OCI-M2 (cell line): ENCODE results near the gene ST6GALNAC4.

Experiments used
- DNase-seq: peaks from one replicate; lab custom pipeline; 2025; ENCODE audit not compliant: unreplicated experiment; lab: John Stamatoyannopoulos, UW

Gene ST6GALNAC4

GRCh38 chr9:127947841-127948710, 31.2 kb upstream of the ST6GALNAC4 start:
- no peak for DNase-seq

- no peak for DNase-seq
Measured at GRCh38 chr9:127946728-127947127, 29.9 kb upstream of the ST6GALNAC4 start.

- DNase-seq = no peak
Measured at GRCh38 chr9:127945942-127946341, 29.1 kb upstream of the ST6GALNAC4 start.

GRCh38 chr9:127945338-127945737, 28.5 kb upstream of the ST6GALNAC4 start:
- no peak for DNase-seq

GRCh38 chr9:127944586-127945218, 27.9 kb upstream of the ST6GALNAC4 start:
- DNase-seq = no peak

DNA sequence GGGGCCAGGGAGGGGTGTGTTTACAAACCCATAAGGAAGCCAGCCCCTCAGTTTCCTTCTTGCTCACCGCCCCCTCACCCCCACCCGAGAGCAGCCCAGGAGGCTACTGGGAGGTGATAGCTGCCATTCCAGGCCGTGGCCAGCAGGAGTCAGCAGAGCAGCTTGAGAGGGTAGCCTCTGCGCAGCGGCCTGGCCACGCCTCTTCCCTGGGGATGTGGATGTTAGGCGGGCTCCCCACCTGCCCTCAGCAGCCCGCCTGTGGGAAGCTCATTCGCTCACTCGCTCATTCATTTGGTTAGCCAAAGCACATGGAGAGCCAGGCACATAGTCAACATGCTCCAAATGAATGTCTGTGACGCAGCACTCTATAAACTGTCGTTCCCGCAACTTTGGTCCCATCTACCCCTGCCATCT, 26.9 kb upstream of the ST6GALNAC4 start:
- no peak for DNase-seq

DNA sequence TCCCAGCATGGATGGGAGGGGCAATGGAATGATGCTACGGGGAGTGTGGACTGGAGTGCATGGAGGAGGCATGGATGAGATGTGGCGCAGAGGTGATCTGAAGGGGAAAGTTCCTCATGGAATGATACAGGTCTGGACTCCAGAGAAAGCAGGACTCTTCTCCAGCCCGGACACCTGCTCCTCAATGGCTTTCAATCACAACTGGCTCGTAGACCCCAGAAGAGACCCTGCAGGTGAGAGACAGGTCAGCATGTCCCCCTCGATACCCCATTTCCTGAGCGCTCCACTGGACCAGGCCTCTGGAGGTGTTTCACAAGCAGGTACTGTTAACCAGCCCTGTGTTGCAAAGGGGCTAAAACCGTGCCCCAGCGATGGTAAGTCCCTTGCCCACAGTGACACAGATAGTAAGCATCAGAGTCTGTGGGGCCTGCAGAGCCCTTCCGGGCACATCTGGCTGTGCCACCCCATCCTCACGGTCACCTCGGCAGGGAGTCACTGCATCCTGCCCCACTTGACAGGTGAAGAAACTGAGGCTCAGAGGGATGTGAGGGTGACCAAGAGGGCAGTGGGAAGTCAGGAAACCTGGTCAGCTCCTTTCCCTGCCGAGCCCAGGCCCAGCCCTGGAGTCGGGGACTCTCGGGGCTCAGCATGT, 26.3 kb upstream of the ST6GALNAC4 start:
- no peak for DNase-seq

DNA sequence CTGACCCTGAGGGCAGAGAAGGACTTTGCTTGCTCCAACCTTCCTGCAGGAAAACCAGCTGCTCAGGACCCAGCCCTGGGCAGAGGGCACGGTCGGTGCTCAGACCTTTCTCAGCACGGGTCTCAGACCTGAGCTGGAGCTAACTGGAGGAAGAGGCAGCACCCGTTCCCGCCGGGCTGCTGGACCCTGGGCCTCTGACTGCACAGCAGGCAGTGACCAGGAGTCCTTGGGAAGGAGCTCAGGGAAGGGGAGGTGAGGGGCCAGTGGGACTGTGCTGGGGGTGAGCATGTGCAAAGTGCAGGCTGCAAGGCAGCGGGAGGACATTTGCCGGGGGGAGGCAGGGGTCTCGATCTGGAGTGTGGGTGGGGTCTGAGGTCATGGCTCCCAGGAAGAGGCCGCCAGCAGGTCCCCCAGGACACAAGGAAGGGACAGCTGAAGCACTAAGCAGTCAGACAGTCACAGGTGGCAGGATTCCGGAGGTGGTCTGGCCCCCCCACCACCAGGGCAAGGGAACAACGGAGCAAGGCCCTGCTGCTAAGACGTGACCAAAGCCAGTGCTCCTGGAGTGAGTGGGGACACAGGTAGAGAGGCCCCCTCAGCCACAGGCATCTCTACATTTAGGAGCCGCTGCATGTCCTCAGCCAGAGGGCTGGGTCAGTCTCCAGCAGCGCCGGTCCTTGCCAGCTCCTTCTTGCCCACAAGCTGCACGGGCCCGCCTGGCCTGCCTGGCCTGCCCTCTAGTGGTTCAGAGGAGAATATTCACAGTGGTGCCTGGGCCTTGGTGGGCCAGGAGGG, 25.6 kb upstream of the ST6GALNAC4 start:
- no peak for DNase-seq

GRCh38 chr9:127941961-127942215, 25.0 kb upstream of the ST6GALNAC4 start:
- DNase-seq = no peak

DNA sequence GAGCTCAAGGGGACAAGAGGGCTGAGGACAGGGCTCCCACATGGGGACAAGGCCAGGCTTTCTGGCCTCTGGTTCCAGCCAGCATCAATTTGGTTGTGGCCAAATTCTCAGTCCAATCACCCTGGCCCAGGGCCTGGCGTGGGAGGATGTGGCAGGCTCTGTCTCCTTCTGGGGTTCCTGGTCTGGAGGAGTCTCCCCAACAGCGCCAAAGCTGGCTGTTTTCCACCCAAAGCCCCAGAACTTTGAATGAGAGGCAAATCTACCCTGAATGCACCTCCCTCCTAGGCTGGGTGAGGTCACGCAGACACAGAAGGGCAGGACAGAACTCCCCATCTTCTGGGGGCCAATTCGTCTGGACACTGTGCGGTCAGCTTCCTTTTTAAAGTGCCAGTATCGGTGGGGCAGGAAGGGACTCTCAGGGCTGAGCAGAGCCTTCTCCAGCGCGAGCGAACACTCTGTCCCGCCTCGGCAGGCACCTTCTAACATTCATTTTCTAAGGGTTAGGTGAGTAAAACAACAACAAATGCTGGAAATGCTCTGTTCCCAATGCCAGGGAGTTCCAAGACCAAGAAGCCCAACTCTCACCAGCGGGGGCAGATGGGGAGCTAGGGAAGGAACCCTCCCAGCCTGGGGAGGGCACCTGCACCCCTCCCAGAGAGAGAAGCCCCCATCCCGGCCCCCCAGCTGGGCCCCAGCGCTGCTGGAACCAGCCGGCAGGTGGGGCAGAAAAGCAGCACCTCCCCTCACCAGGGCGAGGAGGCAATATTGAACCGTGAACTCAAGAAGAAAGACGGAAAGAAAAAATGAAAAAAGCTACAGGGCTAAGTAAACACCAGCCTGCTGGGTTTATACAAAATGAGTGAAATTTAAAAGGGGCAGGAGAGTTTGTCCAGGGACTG, 24.5 kb upstream of the ST6GALNAC4 start:
- DNase-seq = no peak

- DNase-seq = no peak
Measured at GRCh38 chr9:127940593-127940992, 23.8 kb upstream of the ST6GALNAC4 start.

DNA sequence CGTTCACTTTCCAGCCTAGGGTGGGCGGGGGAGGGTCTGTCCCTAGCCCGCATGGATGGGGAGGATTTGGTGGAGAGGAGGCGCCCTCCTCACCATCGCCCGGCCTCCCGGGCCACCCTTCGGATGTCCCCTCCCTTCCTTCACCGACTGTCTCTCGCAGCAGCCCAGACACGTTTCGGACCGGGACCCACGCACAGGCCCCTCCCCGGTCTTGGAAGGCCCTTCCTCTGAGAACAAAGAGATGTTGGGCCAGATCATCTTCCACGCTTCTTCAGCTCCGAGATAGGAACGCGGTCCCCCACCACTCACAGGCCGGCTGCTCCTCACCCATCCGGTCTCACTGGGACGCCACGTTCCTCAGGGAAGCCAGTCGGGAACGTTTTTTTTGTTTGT, 21.5 kb upstream of the ST6GALNAC4 start:
- no peak for DNase-seq

DNA sequence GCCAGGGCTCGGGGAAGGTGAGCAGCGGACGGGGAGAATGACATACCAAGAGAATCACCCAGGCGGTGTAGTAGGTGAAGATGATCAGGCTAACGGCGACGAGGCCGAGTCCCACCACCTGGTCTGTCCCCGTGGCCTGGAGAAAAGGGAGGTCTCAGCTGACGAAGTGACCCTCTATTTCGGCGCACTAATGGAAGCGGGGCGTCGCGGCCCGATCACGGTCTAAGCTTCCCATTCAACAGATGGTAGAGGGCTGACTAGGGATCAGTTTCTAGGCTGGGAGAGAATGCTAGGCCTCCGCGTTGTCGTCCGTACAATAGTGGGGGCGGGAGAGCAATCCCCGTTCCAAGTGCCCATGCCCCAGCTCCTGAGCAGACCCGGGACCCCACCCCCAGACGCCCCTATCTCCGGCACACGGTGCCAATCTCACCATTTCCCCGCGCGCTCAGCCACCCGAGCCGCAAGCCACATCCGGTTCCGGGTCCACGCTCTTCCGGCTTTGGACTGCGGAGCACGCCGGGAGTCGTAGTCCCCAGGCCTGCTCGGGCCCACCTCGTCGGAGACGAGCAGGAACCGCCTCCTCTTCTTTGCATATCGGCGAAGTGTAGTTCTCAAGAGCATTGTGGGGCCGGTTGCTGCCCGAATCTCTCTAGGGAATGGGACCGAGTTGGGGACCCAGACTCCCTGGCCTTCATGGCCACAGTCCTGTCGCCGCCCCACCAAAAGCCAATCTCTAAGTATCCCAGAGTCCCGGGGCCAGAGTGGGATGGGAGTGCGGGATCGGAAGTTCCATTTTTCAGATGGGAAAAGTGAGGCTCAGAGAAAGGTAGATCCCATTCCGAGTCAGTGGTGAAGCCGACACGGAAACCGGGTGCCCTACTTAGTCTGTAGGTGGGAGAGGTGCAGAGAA, 20.8 kb upstream of the ST6GALNAC4 start, which contains the start of gene DPM2:
DPM2 (minus strand) TSS at position 467 of the 910 bp plus-strand sequence; CDS start at position 433, 34 bp downstream.
- peak; percentile 59 for DNase-seq

DNA sequence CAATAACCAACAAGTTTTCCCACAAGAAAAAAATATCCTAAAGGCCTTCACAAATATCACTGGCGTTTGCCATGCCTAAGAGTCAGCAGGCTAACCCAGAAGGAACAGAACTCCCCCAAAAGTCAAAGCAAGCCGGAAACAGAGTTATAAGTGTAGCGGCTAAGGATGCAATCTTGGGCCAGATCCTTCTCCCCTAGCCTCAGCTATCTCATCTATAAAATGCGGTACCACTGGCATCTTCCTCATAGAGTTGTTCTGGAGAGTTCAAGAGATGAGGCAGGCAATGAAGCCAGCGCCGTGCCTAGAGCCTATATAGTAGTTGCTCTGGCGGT, 20.2 kb upstream of the ST6GALNAC4 start:
- DNase-seq = no peak

DNA sequence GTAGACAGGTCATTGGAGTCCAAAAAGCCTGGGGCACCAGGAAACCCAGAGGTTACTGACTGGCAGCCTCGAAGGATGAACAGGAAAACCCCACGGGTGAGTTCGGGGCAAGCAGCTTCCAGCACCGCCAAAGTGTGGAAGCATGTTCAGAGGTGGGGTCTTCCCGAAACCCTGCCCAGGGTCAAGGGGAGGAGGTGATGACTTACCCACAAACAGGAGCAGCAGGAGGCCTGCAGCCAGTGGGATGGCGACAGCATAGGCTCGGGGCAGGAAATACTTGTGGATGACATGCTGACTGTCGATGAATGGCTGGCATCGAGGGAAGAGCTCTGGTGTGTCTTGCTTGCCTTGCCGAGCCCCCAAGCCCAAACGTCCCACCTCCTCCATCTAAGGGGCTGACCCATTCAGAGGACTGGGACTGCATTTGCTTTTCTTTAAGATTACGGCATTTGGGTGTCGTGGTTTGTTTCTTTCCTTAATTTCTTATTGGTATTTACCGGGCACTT, 19.6 kb upstream of the ST6GALNAC4 start:
- no peak for DNase-seq

DNA sequence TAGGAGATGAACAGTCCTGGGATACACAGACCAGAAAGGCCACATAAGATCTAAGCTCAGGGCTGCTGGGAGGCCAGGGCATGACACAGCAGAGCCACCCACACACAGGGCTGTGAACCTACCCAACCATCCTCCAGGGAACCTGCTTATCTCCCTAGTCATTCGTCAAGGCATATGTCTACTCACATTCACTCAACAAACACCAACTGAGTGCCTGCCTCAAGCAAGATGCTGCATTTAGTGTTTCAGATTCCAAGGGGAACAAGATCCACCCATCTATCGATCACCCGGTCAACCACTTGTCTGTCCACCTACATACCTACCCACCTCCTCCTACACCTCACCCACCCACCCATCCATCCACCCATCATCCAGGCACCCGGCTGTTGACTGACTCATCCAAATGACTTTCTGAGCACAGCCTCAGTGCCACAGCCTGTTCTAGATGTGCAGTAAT, 19.0 kb upstream of the ST6GALNAC4 start:
- no peak for DNase-seq

GRCh38 chr9:127934986-127935385, 18.1 kb upstream of the ST6GALNAC4 start:
- DNase-seq = no peak

DNA sequence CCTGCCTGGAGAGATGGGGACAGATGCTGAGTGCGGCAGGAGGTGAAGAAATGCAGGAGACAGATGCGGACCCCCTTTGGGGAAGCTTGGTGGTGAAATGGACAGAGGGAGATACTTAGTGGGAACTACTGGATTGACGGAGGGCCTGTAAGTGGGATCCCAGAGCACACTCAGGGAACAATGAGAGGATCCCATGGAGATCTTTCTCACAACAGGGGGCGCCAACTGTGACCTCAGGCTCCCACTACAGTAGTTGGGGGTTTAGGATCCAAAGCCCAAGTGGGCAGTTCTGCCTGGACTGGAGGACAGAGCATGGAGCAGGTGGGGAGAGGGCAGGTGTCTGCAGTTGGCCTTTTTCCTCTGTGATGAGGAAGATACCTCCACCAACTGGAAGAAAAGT, 17.4 kb upstream of the ST6GALNAC4 start:
- no peak for DNase-seq
